Neural progenitor cell (in vitro differentiated cells): ENCODE measurements around the gene ZIM2. TPM values are rescaled to one million over a fixed set of nuclear protein-coding genes. Genes with fewer than 3 reads are reported as not detected.

Source experiments
- DNase-seq: peaks from one replicate; pipeline ENCODE4 v3.0.0-alpha.2; 2016; ENCODE audit warnings: low spot score
- H2AFZ ChIP-seq: fragments of 200-600 bp; sonication (generic); replicated peaks from 2 replicates; pipeline ENCODE4 v1.6.1; 2016; ENCODE audit warnings: antibody characterized with exemption
- H3F3A ChIP-seq: fragments of 200-600 bp; sonication (generic); 2 replicates; pipeline ENCODE4 v1.6.1; 2016; ENCODE audit warnings: antibody characterized with exemption, low read depth
- H3K27ac ChIP-seq: fragments of 200-600 bp; sonication (generic); 2 replicates; pipeline ENCODE4 v1.5.1; 2016; ENCODE audit warnings: mild to moderate bottlenecking
- H3K27me3 ChIP-seq: fragments of 200-600 bp; sonication (generic); 2 replicates; pipeline ENCODE4 v1.6.1; 2016; ENCODE audit warnings: mild to moderate bottlenecking, moderate library complexity
- H3K36me3 ChIP-seq: fragments of 200-600 bp; sonication (generic); 2 replicates; pipeline ENCODE4 v1.5.1; 2016
- H3K4me1 ChIP-seq: fragments of 200-600 bp; sonication (generic); 2 replicates; pipeline ENCODE4 v1.6.1; 2016; ENCODE audit warnings: mixed run types
- H3K4me2 ChIP-seq: fragments of 200-600 bp; sonication (generic); 2 replicates; pipeline ENCODE4 v1.6.1; 2016
- H3K4me3 ChIP-seq: fragments of 200-600 bp; sonication (generic); 2 replicates; pipeline ENCODE4 v1.5.1; 2016
- H3K79me2 ChIP-seq: fragments of 200-600 bp; sonication (generic); 2 replicates; pipeline ENCODE4 v1.6.1; 2016; ENCODE audit warnings: low read depth
- H3K9ac ChIP-seq: fragments of 200-600 bp; sonication (generic); 2 replicates; pipeline ENCODE4 v1.6.1; 2016
- H3K9me3 ChIP-seq: fragments of 200-600 bp; sonication (generic); 2 replicates; pipeline ENCODE4 v1.5.1; 2016; ENCODE audit warnings: low read depth
- H4K20me1 ChIP-seq: fragments of 200-600 bp; sonication (generic); 2 replicates; pipeline ENCODE4 v1.6.1; 2016; ENCODE audit warnings: low read depth
- H3K27ac Mint-ChIP-seq: 3 replicates; pipeline ENCODE4 v1.8.0; 2021; ENCODE audit warnings: mixed read lengths
- H3K27me3 Mint-ChIP-seq: 2 replicates; pipeline ENCODE4 v1.8.0; 2022; ENCODE audit warnings: low read depth, mild to moderate bottlenecking, inconsistent platforms, moderate library complexity, mixed read lengths; ENCODE audit not compliant: insufficient read depth
- H3K36me3 Mint-ChIP-seq: 3 replicates; pipeline ENCODE4 v1.8.0; 2021; ENCODE audit warnings: mixed read lengths
- H3K4me1 Mint-ChIP-seq: 3 replicates; pipeline ENCODE4 v1.8.0; 2021; ENCODE audit warnings: mixed read lengths
- H3K4me3 Mint-ChIP-seq: 3 replicates; pipeline ENCODE4 v1.8.0; 2021; ENCODE audit warnings: mild to moderate bottlenecking, moderate library complexity, mixed read lengths
- H3K9me3 Mint-ChIP-seq: 3 replicates; pipeline ENCODE4 v1.8.0; 2020; ENCODE audit warnings: mixed read lengths
- EZH2 ChIP-seq: fragments of 200-600 bp; sonication (generic); IDR thresholded peaks from 2 replicates; pipeline ENCODE4 v1.6.1; 2017; ENCODE audit warnings: antibody characterized with exemption, mild to moderate bottlenecking, moderate library complexity
- EZH2phosphoT487 ChIP-seq: fragments of 200-600 bp; sonication (generic); IDR thresholded peaks from 2 replicates; pipeline ENCODE4 v1.6.1; 2017; ENCODE audit warnings: antibody characterized with exemption
- total RNA-seq: library from RNA; depleted of rRNA; stranded (reverse); fragments of >200 nt; gene quantifications from 2 replicates; pipeline ENCODE4 v1.2.3, GENCODE V29; 2015; ENCODE audit warnings: low replicate concordance
- TF ChIP-seq, protein P1 (sequence below): fragments of 200-600 bp; sonication (generic); IDR thresholded peaks from 2 replicates; pipeline ENCODE4 v1.5.1; 2017; ENCODE audit warnings: antibody characterized with exemption, mild to moderate bottlenecking

Gene ZIM2
- total RNA-seq, 1 donor from 2014 or later = not detected

DNA sequence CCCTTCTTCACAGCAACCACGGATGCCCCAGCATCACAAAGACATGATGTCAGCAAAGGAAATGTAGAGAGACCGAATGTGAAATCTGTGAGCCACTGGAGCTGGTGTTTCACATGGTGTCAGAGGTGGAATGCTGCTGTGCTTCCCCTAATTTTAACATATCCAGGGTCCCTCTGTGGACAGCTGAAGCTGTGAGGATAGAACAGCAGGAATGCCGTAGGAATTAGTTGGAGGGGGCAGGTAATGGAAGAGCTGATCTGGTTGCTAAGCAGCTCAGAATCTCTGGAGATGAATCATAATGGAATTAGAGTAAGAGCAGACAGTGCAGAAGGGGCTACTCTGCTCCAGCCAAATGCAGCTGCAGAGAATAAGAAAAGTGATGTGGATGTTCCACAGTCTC is 100.0 kb downstream of the ZIM2 start:
- DNase-seq = no peak
- Histone ChIP-seq H4K20me1 (no peaks in the 10 kb centered on the region), H2AFZ (no peak overlapping the region), H3K4me1 (no peaks in the 10 kb centered on the region), H3K27ac (no peak overlapping the region), H3K36me3 (no peaks in the 10 kb centered on the region), H3K27me3 (no peaks in the 10 kb centered on the region), H3K9ac (no peak overlapping the region), H3K9me3 (peaks cover 23% of the 10 kb centered on the region), H3K4me3 (no peak overlapping the region), H3K4me2 (no peak overlapping the region), H3K79me2 (no peaks in the 10 kb centered on the region), H3F3A (no peaks in the 10 kb centered on the region)
- H3K4me3 Mint-ChIP-seq = no peak overlapping the region
- no peaks in the 10 kb centered on the region for H3K36me3 Mint-ChIP-seq
- H3K9me3 Mint-ChIP-seq = peaks cover 64% of the 10 kb centered on the region
- H3K4me1 Mint-ChIP-seq = no peaks in the 10 kb centered on the region
- H3K27me3 Mint-ChIP-seq = peaks cover 6% of the 10 kb centered on the region
- no peak for TF ChIP-seq EZH2phosphoT487
- TF ChIP-seq EZH2 = no peak
- TF ChIP-seq, protein P1, sequence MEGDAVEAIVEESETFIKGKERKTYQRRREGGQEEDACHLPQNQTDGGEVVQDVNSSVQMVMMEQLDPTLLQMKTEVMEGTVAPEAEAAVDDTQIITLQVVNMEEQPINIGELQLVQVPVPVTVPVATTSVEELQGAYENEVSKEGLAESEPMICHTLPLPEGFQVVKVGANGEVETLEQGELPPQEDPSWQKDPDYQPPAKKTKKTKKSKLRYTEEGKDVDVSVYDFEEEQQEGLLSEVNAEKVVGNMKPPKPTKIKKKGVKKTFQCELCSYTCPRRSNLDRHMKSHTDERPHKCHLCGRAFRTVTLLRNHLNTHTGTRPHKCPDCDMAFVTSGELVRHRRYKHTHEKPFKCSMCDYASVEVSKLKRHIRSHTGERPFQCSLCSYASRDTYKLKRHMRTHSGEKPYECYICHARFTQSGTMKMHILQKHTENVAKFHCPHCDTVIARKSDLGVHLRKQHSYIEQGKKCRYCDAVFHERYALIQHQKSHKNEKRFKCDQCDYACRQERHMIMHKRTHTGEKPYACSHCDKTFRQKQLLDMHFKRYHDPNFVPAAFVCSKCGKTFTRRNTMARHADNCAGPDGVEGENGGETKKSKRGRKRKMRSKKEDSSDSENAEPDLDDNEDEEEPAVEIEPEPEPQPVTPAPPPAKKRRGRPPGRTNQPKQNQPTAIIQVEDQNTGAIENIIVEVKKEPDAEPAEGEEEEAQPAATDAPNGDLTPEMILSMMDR = no peak
- no peak overlapping the region for H3K27ac Mint-ChIP-seq

DNA sequence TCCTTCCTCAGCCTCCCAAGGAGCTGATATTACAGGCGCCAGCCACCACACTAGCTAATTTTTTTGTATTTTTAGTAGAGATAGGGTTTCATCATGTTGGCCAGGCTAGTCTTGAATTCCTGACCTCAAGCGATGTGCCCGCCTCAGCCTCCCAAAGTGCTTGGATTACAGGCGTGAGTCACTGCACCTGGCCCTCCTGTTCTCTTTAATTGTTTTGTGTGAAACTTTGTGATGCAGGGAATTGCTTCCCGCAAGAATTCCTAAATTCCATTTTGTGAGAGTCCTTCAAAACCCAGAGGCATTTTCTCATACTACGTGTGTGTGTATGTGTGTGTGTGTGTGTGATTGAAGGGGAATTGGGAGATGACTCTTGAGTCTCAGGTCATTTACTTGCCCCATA is 104.0 kb downstream of the ZIM2 start:
- Histone ChIP-seq H3K9ac (no peak overlapping the region), H3K79me2 (no peaks in the 10 kb centered on the region), H3K4me1 (no peaks in the 10 kb centered on the region), H3K4me2 (no peak overlapping the region), H4K20me1 (no peaks in the 10 kb centered on the region), H3K27ac (no peak overlapping the region), H3K27me3 (no peaks in the 10 kb centered on the region), H3K36me3 (no peaks in the 10 kb centered on the region), H3K9me3 (peaks cover 21% of the 10 kb centered on the region), H3K4me3 (no peak overlapping the region), H2AFZ (no peak overlapping the region), H3F3A (no peaks in the 10 kb centered on the region)
- Mint-ChIP-seq H3K36me3 (peaks cover 2% of the 10 kb centered on the region), H3K4me1 (no peaks in the 10 kb centered on the region), H3K4me3 (no peak overlapping the region), H3K9me3 (peaks cover 65% of the 10 kb centered on the region), H3K27ac (no peak overlapping the region), H3K27me3 (peaks cover 4% of the 10 kb centered on the region)
- DNase-seq = no peak
- TF ChIP-seq, protein P1 = no peak
- no peak for TF ChIP-seq EZH2phosphoT487
- no peak for TF ChIP-seq EZH2

GRCh38 chr19:56732976-56733375 is 107.5 kb downstream of the ZIM2 start:
- TF ChIP-seq EZH2 = no peak
- TF ChIP-seq, protein P1 = no peak
- TF ChIP-seq EZH2phosphoT487 = no peak

More at GRCh38 chr19:56732976-56733375, 107.5 kb downstream of the ZIM2 start:
- Histone ChIP-seq H3K79me2 (no peaks in the 10 kb centered on the region), H3K4me1 (no peaks in the 10 kb centered on the region), H3K9ac (no peak overlapping the region), H3K4me3 (no peak overlapping the region), H3K36me3 (no peaks in the 10 kb centered on the region), H3K27me3 (no peaks in the 10 kb centered on the region), H3K9me3 (peaks cover 34% of the 10 kb centered on the region), H3F3A (no peaks in the 10 kb centered on the region), H4K20me1 (no peaks in the 10 kb centered on the region), H2AFZ (no peak overlapping the region), H3K4me2 (no peak overlapping the region), H3K27ac (no peak overlapping the region)
- Mint-ChIP-seq H3K4me1 (no peaks in the 10 kb centered on the region), H3K4me3 (no peak overlapping the region), H3K9me3 (peaks cover 60% of the 10 kb centered on the region), H3K36me3 (peaks cover 2% of the 10 kb centered on the region), H3K27ac (no peak overlapping the region), H3K27me3 (peaks cover 4% of the 10 kb centered on the region)
- DNase-seq = no peak
